Mesendoderm (in vitro differentiated cells): Measurements from ENCODE around the gene SNX24.

ENCODE experiments used
- DNase-seq: peaks from one replicate; pipeline ENCODE4 v3.0.0; 2013
- H2AK5ac ChIP-seq: 2 replicates; pipeline ENCODE4 v1.6.1; 2013; ENCODE audit warnings: low read length, inconsistent platforms
- H2BK120ac ChIP-seq: 2 replicates; pipeline ENCODE4 v1.6.1; 2013; ENCODE audit warnings: low read depth, mild to moderate bottlenecking, low read length, moderate library complexity, mixed read lengths
- H2BK15ac ChIP-seq: replicated peaks from 2 replicates; pipeline ENCODE4 v1.6.1; 2013; ENCODE audit warnings: low read depth, mild to moderate bottlenecking, moderate library complexity
- H2BK5ac ChIP-seq: 2 replicates; pipeline ENCODE4 v1.6.1; 2013; ENCODE audit warnings: low read length, inconsistent platforms
- H3K18ac ChIP-seq: 2 replicates; pipeline ENCODE4 v1.6.1; 2013; ENCODE audit warnings: mild to moderate bottlenecking, low read length, mixed read lengths
- H3K23ac ChIP-seq: one replicate; pipeline ENCODE4 v1.6.1; 2013; ENCODE audit warnings: low read length
- H3K27ac ChIP-seq: 2 replicates; pipeline ENCODE4 v1.5.1; 2013; ENCODE audit warnings: low read depth, mild to moderate bottlenecking, inconsistent platforms, low read length, moderate library complexity
- H3K27me3 ChIP-seq: 2 replicates; pipeline ENCODE4 v1.6.1; 2013; ENCODE audit warnings: low read length, control low read depth, mild to moderate bottlenecking, inconsistent platforms; ENCODE audit not compliant: insufficient read depth, poor library complexity
- H3K36me3 ChIP-seq: 2 replicates; pipeline ENCODE4 v1.6.1; 2013; ENCODE audit warnings: low read length, inconsistent platforms; ENCODE audit not compliant: control insufficient read depth, insufficient read depth
- H3K4ac ChIP-seq: one replicate; pipeline ENCODE4 v1.6.1; 2013; ENCODE audit warnings: low read depth, mild to moderate bottlenecking, low read length, moderate library complexity
- H3K4me1 ChIP-seq: 2 replicates; pipeline ENCODE4 v1.6.1; 2013; ENCODE audit warnings: low read depth, low read length, inconsistent platforms; ENCODE audit not compliant: control insufficient read depth
- H3K4me2 ChIP-seq: 2 replicates; pipeline ENCODE4 v1.6.1; 2013; ENCODE audit warnings: low read length
- H3K4me3 ChIP-seq: 2 replicates; pipeline ENCODE4 v1.5.1; 2013; ENCODE audit warnings: mild to moderate bottlenecking, low read length
- H3K56ac ChIP-seq: one replicate; pipeline ENCODE4 v1.6.1; 2013; ENCODE audit warnings: low read length
- H3K79me1 ChIP-seq: 2 replicates; pipeline ENCODE4 v1.6.1; 2013; ENCODE audit warnings: low read length, inconsistent platforms
- H3K79me2 ChIP-seq: 2 replicates; pipeline ENCODE4 v1.6.1; 2013; ENCODE audit warnings: mild to moderate bottlenecking, low read length; ENCODE audit not compliant: control insufficient read depth, insufficient read depth
- H3K9ac ChIP-seq: 2 replicates; pipeline ENCODE4 v1.6.1; 2013; ENCODE audit warnings: low read length, inconsistent platforms
- H4K5ac ChIP-seq: one replicate; pipeline ENCODE4 v1.6.1; 2013; ENCODE audit warnings: low read length
- H4K8ac ChIP-seq: one replicate; pipeline ENCODE4 v1.6.1; 2013; ENCODE audit warnings: low read depth, mild to moderate bottlenecking, control low read depth, low read length, moderate library complexity
- whole genome bisulfite sequencing: extraction: QIAGEN DNeasy Blood & Tissue Kit; methylation state at CpG from one replicate; pipeline ENCODE4 v1.1.7; 2013; ENCODE audit warnings: low lambda C conversion rate, missing lambda C conversion rate; ENCODE audit not compliant: insufficient coverage; ENCODE audit errors: extremely low coverage; 5-methylcytosine and 5-hydroxymethylcytosine counted together

Gene SNX24

DNA sequence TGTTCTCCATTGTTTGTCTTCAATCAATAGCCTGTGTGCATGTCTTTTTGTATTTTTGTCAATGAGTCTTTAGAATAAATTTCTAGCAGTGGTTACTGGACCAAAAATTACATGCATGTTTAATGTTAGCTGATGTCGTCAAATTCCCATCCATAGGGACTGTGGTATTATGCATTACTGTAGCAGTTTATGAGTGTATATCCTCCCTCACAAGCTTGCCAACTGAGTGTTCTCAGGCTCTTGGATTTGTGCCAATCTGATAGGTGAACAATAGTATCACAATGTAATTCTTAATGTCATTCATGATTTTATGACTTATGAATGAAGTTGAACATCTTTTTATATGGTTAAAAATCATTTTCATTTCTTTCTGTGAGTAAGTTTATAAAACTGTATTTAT is 13.0 kb downstream of the SNX24 start:
- no peak overlapping the region for H3K56ac ChIP-seq
- no peaks in the 10 kb centered on the region for H3K79me1 ChIP-seq
- H3K4me3 ChIP-seq: no peak overlapping the region
- H3K18ac ChIP-seq: no peak overlapping the region
- no peak overlapping the region for H3K4me2 ChIP-seq
- H4K8ac ChIP-seq: no peak overlapping the region
- no peak overlapping the region for H2BK15ac ChIP-seq
- DNase-seq: no peak
- no peaks in the 10 kb centered on the region for H3K27me3 ChIP-seq
- H3K4ac ChIP-seq: no peak overlapping the region
- no peak overlapping the region for H2BK120ac ChIP-seq
- no peak overlapping the region for H4K5ac ChIP-seq
- no peak overlapping the region for H2AK5ac ChIP-seq
- no peaks in the 10 kb centered on the region for H3K36me3 ChIP-seq
- H3K9ac ChIP-seq: no peak overlapping the region
- no peaks in the 10 kb centered on the region for H3K79me2 ChIP-seq
- peaks cover 7% of the 10 kb centered on the region for H3K4me1 ChIP-seq
- no CpG with 5 or more reads among the region's 1 CpG for WGBS
- H2BK5ac ChIP-seq: no peak overlapping the region
- H3K27ac ChIP-seq: no peak overlapping the region
- H3K23ac ChIP-seq: no peak overlapping the region

DNA sequence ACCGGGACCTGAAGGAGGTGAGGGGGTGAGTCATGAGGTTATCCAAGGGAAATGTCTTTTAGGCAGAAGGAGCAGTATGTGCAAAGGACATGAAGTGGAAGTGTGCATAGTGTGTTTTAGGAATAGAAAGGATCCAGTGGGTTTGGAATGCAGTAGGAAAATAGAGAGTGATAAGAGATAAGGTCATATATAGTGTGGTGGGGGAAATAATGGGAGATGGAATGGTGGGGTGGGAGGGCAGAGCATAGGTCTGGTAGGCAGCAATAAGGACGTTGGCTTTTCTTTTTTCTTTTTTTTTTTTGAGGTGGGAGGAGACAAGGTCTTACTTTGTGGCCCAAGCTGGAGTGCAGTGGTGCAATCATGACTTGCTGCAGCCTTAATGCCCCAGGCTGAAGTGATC is 17.8 kb downstream of the SNX24 start:
- Histone ChIP-seq H3K27me3 (no peaks in the 10 kb centered on the region), H4K5ac (no peak overlapping the region), H3K79me1 (no peaks in the 10 kb centered on the region), H3K27ac (no peak overlapping the region), H3K56ac (no peak overlapping the region), H2AK5ac (no peak overlapping the region), H2BK15ac (no peak overlapping the region), H2BK120ac (no peak overlapping the region), H3K36me3 (no peaks in the 10 kb centered on the region), H3K79me2 (no peaks in the 10 kb centered on the region), H3K4ac (no peak overlapping the region), H3K4me2 (no peak overlapping the region), H3K23ac (no peak overlapping the region), H3K4me1 (peaks cover 7% of the 10 kb centered on the region), H3K4me3 (no peak overlapping the region), H4K8ac (no peak overlapping the region), H2BK5ac (no peak overlapping the region), H3K18ac (no peak overlapping the region), H3K9ac (no peak overlapping the region)
- no peak for DNase-seq
- no CpG with 5 or more reads among the region's 2 CpGs for WGBS

DNA sequence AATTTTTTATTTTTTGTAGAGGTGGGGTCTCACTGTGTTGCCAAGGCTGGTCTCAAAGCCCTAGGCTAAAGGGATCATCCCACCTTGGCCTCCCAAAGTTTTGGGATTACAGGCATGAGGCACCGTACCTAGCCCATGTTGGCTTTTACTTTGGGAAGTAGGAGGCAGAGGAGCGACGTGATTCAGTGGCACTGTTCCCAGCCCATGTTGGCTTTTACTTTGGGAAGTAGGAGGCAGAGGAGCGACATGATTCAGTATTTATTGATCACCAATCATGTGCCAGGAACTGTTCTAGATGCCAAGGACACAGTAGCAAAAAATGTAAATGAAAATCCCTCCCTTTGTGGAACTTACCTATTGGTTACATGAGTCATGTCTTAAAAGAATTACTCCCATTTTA is 18.3 kb downstream of the SNX24 start:
- H2BK15ac ChIP-seq: no peak overlapping the region
- no peak overlapping the region for H3K23ac ChIP-seq
- no peaks in the 10 kb centered on the region for H3K27me3 ChIP-seq
- H3K56ac ChIP-seq: no peak overlapping the region
- no peak overlapping the region for H3K9ac ChIP-seq
- H4K8ac ChIP-seq: no peak overlapping the region
- WGBS: no CpG with 5 or more reads among the region's 4 CpGs
- DNase-seq: no peak
- H3K4ac ChIP-seq: no peak overlapping the region
- no peak overlapping the region for H2BK120ac ChIP-seq
- no peaks in the 10 kb centered on the region for H3K79me2 ChIP-seq
- no peak overlapping the region for H2BK5ac ChIP-seq
- H3K4me2 ChIP-seq: no peak overlapping the region
- H3K36me3 ChIP-seq: no peaks in the 10 kb centered on the region
- no peak overlapping the region for H4K5ac ChIP-seq
- no peak overlapping the region for H2AK5ac ChIP-seq
- no peaks in the 10 kb centered on the region for H3K79me1 ChIP-seq
- H3K27ac ChIP-seq: no peak overlapping the region
- H3K4me1 ChIP-seq: peaks cover 7% of the 10 kb centered on the region
- H3K18ac ChIP-seq: no peak overlapping the region
- no peak overlapping the region for H3K4me3 ChIP-seq

DNA sequence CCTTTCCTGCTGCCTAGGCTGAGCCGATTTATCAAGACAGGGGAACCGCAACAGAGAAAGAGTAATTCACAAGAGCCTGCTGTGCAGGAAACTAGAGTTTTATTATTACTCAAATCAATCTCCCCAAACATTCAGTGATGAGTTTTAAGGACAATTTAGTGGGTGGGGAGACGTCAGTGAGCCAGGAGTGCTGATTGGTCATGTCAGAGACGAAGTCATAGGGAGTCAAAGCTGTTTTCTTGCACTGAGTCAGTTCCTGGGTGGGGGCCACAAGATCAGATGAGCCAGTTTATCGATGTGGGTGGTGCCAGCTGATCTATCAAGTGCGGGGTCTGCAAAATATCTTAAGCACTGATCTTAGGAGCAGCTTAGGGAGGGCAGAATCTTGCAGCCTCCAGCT is 19.0 kb downstream of the SNX24 start:
- peaks cover 5% of the 10 kb centered on the region for H3K4me1 ChIP-seq
- no peak overlapping the region for H3K18ac ChIP-seq
- no peak overlapping the region for H2BK15ac ChIP-seq
- no peaks in the 10 kb centered on the region for H3K36me3 ChIP-seq
- no peak overlapping the region for H3K23ac ChIP-seq
- no peak overlapping the region for H3K4me3 ChIP-seq
- no peak overlapping the region for H3K56ac ChIP-seq
- H3K4me2 ChIP-seq: no peak overlapping the region
- H4K5ac ChIP-seq: no peak overlapping the region
- H3K27ac ChIP-seq: no peak overlapping the region
- H3K9ac ChIP-seq: no peak overlapping the region
- no peaks in the 10 kb centered on the region for H3K79me2 ChIP-seq
- H2AK5ac ChIP-seq: no peak overlapping the region
- no peaks in the 10 kb centered on the region for H3K79me1 ChIP-seq
- H3K4ac ChIP-seq: no peak overlapping the region
- H2BK120ac ChIP-seq: no peak overlapping the region
- no CpG with 5 or more reads among the region's 6 CpGs for WGBS
- no peak overlapping the region for H4K8ac ChIP-seq
- no peaks in the 10 kb centered on the region for H3K27me3 ChIP-seq
- H2BK5ac ChIP-seq: no peak overlapping the region
- DNase-seq: no peak

DNA sequence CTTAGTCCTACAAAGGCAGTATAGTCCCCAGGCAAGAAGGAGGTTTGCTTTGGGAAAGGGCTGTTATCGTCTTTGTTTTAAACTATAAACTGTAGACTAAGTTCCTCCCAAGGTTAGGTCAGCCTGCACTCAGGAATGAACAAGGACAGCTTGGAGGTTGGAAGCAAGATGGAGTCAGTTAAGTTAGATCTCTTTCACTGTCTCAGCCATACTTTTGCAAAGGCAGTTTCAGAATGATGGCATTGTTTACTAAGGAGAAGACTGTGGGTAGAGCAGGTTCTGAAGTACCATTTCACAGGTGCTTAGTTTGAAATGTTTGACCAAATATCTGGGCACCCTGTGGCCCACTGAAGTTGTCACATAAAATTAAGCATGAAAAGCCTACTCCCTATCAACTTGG is 19.4 kb downstream of the SNX24 start:
- H3K79me2 ChIP-seq: no peaks in the 10 kb centered on the region
- no peaks in the 10 kb centered on the region for H3K79me1 ChIP-seq
- no peak overlapping the region for H3K56ac ChIP-seq
- no peak overlapping the region for H3K18ac ChIP-seq
- no peak overlapping the region for H3K4me3 ChIP-seq
- no peak overlapping the region for H3K23ac ChIP-seq
- no peak overlapping the region for H3K4ac ChIP-seq
- DNase-seq: no peak
- WGBS: no CpG with 5 or more reads among the region's 1 CpG
- H2BK5ac ChIP-seq: no peak overlapping the region
- H3K4me2 ChIP-seq: no peak overlapping the region
- no peak overlapping the region for H2BK15ac ChIP-seq
- H3K27me3 ChIP-seq: no peaks in the 10 kb centered on the region
- H2BK120ac ChIP-seq: no peak overlapping the region
- no peak overlapping the region for H3K9ac ChIP-seq
- no peaks in the 10 kb centered on the region for H3K36me3 ChIP-seq
- H2AK5ac ChIP-seq: no peak overlapping the region
- H3K27ac ChIP-seq: no peak overlapping the region
- H3K4me1 ChIP-seq: peaks cover 3% of the 10 kb centered on the region
- no peak overlapping the region for H4K5ac ChIP-seq
- H4K8ac ChIP-seq: no peak overlapping the region

DNA sequence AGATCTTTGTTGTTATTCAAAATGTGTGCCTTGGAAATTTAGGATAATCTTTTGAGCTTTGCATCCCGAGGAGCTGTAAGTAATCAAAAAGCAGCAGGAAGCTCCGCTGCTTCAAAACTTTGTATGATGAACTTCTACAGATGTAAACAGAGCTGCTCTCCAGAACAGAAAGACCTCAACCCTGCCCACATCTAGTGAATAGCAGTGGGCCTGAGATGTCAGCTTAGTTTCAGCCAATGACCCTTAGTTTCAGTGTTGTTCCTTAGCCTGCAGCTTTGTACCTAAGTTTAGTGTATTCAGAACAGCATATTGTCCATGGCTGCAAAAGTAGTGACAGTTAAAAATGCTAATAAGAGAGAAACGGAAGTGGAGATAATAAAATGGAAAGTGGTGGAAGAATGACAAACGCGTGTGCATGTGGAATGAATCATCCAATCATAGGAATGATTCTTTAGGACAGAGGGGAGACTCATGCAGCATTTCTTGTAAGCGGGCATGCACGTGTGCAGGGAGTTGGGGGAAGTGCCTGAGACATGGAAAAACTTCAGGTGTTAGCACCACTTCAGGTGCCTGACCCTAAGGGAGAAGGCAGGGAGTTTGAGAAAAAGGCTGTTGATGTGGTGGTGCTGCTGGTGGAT is 24.9 kb downstream of the SNX24 start:
- H3K4ac ChIP-seq: no peak overlapping the region
- WGBS: no CpG with 5 or more reads among the region's 7 CpGs
- H3K4me2 ChIP-seq: no peak overlapping the region
- no peak overlapping the region for H3K23ac ChIP-seq
- no peak overlapping the region for H3K9ac ChIP-seq
- no peak overlapping the region for H2AK5ac ChIP-seq
- no peak overlapping the region for H3K18ac ChIP-seq
- H3K36me3 ChIP-seq: no peaks in the 10 kb centered on the region
- H4K8ac ChIP-seq: no peak overlapping the region
- no peaks in the 10 kb centered on the region for H3K79me1 ChIP-seq
- no peak overlapping the region for H3K56ac ChIP-seq
- H3K27me3 ChIP-seq: no peaks in the 10 kb centered on the region
- H2BK120ac ChIP-seq: no peak overlapping the region
- no peak overlapping the region for H3K4me3 ChIP-seq
- no peaks in the 10 kb centered on the region for H3K79me2 ChIP-seq
- H3K4me1 ChIP-seq: no peaks in the 10 kb centered on the region
- H4K5ac ChIP-seq: no peak overlapping the region
- no peak overlapping the region for H2BK5ac ChIP-seq
- H3K27ac ChIP-seq: no peak overlapping the region
- DNase-seq: no peak
- no peak overlapping the region for H2BK15ac ChIP-seq
